HUDEP-2 (cell line): ENCODE measurements around the gene NRP1.

ENCODE experiments used
- DNase-seq, 76 experiments: peaks; one replicate each; lab custom pipeline; 2025; ENCODE audit not compliant: unreplicated experiment in 76 of 76; lab: John Stamatoyannopoulos, UW

NRP1 gene

DNA sequence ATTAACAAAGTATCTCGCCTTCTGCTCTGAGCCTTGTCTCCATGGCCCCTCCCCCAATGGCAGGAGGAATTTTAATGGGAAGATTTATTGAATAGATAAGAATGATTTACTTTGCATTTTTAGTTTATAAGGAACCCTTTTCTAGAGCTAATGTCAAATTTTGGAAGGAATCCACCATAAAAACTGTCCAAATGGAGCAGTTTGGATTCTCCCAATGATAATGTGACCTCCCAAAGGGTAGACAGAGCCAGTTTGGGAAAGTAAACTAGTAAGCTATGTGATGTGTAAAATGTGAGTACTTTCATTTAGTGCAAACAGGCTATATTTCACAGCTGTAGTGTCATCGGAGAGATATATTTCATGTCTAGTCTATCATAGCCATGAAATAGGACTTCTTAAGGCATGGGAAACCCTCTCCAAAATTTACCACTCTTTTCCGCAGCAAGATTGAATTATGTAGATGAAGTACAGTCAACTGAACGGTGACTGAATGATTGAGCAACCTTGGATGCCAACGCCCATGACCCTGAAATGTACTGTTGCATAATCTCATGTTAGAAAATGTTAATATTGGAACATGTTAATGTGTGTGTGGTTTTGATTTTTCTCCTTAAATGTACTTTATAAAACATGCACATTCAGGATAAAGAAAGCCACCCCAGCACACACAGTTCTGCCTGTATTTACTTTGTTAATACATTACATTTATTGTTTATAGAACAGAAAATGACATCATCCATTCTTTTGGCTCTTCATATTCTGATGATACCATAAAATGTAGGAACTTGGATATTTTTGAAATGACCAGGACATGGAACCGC lies 140.6 kb downstream of the NRP1 start:
- DNase-seq, result no peak

DNA sequence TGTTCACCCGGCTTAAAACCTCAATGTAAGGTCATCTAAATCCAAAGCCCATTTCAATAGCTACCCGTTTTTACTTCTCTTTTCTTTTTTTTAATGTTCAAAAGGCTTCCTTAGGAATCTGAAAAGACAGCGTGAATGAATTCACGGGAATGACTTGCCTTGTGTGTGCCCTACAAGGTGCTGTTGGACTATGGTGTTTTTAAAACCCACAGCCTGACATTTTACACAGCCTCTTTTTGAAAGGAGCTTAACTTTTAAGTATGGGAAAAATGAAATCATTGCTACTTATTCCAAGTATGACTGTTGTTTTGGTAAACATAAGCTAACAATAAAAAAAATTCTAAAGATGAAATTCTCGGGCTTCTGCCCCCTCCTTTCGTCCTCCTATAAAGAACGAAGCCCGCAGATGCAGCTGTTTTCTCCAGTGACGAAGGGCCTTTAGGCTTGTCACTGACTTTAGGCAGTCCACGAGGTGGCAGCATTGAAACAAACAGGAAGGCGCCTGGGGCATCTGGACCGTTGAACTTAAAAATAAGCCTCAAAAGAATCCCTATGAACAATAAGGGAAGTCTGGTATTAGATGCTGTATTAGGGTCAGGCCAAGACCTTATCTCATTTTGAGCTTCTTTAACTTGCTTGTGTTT lies 141.3 kb downstream of the NRP1 start:
- peak in 56 of 76 experiments; percentile 1 to 58 (median 26) for DNase-seq

DNA sequence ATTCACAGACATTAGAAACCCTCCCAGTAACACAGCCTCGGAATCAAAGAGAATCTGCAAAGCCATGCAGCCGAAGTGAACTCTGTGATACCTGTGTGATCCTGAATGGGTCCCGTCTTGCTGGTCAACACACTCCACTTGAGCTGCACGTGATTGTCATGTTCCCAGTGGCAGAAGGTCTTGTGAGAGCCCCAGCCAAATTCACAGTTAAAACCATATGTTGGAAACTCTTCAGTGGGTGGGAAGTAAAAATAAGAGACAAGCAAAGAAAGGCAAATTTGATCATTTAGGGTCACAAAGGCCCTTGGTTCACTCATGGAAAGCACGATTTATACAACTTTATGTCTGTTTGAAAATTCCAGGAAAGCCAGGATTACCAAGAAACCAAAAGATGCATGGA lies 142.3 kb downstream of the NRP1 start:
- no peak for DNase-seq

DNA sequence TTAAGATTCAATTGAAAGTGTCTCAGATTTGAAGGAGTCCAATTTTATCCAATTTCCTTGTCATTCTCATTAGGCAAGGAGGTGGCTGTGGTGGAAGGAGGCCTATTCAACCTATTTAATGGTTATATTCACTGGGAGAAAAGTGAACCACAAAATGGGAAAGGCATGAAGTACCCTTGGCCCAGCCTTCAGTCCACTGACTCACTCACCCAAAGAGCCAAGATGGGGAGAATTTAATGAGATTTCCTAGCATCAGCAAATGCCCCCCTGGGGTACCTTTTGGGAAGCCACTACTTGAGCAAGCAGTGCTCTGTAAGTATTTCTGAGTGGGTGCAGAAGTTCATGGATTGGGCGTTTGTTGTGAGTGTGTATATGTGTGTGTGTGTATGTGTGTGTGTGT lies 144.1 kb downstream of the NRP1 start:
- DNase-seq, result no peak

DNA sequence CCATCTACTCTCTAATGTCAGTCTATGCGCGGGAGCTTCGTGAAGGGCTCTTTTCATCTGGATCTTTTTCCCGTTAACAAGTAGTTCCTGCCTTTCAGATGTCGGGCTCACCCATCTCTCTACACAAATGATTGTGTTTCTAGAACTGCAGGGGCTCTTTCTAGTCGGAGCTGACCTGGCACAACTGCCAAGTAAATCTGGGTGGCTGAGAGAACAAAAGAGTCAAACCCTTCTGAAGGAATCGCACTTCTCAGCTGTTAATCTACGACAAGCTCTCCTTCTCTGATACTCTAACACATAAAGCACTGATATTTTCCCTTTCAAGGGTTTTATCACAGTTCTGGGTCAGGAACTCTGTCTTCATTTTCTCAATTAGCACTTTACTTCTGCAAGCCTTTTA lies 144.7 kb downstream of the NRP1 start:
- no peak for DNase-seq

DNA sequence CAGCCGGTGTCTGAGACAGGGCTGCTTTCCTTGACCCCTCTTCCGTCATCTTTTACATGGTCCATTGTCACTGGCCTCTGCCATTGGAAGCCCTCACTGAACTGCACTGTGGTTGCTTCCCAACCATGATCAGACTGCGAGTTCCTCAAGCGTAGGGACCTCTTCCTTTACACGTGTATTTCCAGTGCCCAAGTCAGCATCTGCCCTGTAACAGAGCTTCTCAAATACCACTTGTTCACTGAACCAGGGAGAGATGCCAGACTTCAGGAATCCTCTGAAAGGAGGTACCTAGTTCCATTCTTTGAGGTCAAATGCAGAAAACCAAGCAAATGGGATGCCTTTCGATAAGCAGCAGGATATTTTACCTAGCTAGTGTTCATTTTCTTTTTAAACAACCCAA lies 145.1 kb downstream of the NRP1 start:
- DNase-seq, result no peak

DNA sequence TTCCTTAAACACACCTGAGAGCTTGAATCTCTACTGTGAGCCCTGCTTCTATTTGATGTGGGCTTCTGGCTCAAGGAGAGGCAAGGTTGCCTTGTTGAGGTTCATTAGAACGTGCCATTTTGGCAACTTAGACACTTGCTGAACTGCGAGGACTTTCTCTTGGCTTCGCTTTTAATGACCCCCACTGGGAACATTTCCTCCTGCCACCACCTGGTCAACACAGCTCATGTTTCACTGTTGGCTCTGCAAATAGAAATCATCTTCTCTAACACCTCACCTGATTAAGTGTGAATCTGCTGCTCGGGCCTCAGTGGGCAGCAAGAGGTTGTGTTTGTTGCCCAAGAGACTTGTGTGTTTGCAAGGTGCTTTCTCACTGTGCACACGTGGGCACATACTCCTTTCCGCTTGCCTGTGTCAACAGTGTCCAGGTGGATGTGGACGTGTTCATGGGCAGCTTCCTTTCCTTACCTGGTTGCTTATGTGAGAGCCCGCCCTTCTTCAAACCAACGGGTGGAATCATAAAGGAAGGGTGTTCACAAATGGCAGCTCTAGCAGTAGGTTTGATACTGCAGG lies 147.0 kb downstream of the NRP1 start:
- no peak for DNase-seq

DNA sequence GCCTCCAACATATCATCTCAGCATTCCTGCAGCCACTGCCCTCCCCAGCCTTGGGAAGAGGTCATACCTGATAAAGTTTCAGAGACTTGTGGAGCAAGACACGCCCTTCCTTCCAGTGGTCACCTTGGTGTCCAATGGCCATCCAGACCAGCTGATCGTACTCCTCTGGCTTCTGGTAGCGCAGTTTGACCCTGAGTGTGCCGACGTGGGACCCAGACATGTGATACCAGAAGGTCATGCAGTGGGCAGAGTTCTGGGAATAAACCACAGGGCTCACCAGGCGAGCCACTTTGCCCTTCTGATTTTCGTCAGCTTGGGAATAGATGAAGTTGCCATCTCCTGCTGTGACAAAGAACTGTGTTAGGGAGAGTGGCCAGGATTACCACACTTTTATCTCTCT lies 148.3 kb downstream of the NRP1 start:
- DNase-seq, result no peak

DNA sequence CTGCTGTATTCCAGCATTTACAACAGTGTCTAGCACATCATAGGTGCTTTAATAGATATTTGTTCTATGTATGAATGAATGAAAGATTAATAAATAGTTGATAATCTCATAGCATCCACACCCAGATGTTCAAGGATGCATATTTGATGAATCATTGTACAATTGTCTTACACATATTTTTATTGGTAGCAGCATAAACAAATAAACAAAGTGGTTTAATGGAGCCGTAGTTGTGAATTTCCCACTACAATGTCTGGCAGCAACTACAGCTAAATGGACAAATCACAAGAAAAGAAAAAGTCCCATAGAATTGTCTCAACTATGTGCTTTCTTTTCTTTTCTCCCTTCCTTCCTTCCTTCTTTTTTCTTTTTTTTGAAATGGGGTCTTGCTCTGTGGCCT lies 150.8 kb downstream of the NRP1 start:
- no peak for DNase-seq

DNA sequence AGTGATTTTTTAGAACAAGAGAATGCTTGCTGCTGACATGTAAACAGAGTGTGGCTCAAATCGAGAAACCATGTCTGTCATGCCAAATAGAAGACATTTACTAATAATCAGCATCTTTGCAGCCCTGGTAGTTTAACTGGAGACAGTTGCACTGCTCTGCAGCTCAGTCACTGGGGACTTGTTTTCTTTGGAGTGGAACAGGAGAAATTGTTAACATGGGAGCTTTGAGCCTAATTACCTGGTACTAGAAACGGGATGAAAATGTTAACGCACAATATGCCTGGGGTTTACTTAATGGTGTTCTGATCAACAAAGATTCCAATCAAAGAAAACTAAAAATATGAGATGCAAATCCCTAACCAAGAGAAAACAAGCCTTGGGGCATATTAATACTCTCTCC lies 153.5 kb downstream of the NRP1 start:
- DNase-seq, result no peak

DNA sequence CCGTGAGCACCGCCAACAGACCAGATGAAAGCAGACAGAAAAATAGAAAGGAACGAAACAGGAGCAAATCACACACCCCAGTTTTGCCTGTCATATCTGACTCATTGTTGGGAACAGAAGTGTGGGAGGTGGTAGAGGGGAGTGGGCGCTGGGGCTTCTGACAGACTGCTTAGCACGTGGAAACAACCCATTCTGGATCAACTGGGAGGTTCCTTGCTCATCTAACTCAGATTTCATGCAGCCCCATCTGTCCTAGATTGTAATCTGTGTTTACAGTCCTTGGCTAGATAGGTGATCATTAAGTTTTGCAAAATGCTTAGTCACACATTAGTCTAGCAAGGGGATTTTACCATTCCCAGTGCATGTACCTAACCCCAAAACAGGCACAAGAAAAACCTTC lies 154.1 kb downstream of the NRP1 start:
- no peak for DNase-seq

DNA sequence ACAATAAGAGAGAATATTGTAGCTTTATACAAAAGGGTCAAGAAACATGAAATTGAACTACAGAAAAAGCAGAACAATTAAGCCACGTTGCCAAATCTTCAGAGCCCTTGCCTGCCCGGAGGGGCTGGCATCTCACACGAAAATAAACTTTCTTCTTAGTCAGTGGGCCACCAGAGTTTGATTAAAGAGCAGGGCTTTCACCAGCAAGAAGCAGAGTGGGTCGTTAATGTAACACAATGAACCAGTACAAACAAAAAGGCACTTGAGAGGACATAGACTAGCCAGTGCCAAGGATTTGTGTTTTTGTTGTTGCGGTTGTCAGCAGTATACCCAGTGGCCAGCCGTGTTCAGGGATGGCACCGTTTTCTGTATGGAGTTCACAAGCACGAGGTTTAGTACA lies 155.4 kb downstream of the NRP1 start:
- no peak for DNase-seq

DNA sequence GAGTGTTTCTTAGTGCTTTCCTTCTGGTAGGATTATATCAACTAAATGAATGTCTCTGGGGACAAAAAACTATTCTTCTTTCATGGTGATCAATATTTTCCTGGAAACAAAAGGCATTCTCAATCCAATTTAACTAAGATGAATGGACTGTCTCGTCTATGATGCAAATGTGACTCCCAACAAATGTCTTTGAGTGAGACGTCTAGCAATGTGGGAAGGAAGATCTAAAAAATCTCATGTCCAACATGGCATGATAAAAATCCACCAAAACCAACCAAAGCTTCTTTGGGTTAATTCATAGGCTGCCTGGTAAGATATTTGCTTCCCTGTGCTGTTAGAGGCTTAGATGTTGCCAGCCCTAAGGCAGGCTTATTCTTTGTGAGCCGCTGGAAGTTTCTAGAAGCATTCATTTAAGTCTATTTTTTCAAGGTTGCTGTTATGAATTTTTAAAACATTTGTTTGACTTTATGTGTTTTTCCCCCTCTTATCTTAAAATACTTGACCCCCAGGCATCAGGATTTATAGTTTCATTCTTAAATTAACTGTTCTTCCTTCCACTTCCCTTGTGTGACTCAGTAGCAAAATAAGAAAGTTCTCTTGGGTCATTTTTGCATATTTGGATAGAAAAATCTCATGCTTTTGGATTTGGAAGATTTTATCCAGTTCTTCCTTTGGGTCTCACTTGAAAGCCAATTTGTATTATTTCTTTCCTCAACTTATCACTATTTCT lies 156.3 kb downstream of the NRP1 start:
- DNase-seq, result no peak

DNA sequence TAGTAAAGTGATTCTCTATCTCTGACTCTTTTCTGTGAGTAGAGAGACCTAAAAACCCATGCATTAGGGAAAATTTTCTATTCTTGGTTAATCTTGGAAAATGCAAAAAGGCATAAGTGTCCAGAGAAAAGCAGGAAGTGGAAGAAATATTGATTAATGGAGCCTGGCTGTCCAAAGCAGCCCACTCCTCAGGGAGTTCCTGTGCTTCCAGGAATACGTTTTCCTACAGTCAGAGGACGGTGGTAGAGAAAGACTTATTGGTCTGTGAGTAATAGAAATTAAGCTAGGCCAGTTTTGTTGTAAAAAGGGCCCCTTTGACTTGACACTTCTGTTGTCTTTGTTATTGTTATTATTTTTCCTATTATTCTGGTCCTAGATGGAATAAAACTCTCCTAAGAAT lies 157.8 kb downstream of the NRP1 start:
- no peak for DNase-seq

DNA sequence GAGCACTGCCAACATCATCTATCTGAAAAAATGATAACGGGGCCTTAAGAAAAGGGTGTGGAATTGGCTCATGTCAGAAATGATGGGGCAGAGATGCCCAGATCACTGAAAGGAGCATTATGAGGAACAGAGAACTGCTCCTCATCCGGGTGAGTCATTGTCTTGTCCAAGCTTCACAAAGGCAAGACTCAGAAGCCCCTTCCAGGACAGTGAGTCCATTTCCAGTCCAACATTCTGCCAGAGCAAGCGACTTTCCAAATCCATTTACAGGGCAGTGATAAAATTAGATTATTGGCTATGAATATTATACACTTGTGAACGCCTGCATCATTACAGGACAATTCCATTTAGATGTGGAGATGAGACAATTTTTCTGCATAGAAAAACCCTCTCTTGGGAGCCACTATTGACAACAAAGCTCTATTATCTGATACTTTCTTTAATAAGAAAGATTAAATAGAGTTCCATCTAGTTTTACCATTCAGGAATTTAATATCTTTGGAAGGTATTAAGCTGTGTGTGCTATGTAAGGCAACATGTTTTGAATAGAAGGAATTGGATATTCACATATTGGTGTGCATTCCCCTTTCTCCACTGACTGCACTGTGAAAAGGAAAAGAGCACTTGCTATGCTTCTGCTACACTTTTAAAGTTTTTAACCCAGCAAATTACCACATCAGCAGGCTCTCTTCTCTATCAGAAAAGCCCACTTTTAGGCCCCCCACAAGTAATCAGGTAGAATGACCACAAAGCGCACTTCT lies 159.6 kb downstream of the NRP1 start:
- DNase-seq, result no peak

DNA sequence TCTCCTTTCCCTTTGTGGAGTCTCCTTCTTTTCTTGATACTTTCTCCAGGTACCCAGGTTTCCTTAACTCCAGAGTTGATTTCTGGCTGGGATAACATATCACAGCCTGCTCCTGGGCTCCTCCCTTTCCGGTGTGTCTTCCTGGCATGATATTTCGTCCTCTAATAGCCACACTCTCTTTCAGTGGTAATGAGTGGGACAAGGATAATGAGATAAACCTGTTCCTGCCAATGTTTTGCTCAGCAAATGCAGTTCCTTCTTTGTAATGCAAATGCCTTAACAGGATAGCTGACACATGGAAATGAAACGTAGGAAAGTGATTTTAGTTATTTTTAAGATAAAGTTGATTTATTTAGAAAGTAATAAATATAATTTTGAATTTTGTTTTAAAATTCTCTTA lies 168.6 kb downstream of the NRP1 start:
- DNase-seq, result no peak

DNA sequence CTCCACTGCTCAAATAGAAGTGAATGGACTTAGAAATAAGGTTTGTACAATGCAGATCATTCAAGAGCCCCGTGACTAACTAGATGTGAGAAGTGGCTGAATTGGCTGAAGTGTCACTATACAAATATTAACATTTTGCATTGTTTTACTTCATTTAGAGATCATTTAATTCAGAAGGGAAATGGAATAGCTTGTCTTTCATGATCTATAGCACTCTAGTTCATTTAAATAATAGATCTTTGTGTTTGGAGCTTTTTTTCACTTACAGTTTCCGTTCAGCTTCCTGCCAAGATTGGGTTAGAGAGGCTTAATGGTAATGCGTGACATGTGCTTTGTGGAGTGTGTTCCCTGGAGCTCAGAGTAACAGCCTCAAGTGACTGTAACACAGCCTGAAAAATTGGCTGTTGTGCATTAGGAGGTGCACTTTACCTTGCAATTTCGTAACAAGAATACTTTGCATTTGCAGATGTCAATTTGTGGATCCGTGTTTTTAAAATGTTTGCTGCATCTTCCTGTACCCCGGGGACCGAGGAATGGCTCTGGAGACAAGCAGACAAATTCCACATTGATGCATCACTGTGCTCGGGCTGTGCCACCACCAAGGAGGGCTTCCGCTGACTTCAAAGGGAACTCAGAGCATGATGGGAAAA lies 170.3 kb downstream of the NRP1 start:
- DNase-seq, result no peak

DNA sequence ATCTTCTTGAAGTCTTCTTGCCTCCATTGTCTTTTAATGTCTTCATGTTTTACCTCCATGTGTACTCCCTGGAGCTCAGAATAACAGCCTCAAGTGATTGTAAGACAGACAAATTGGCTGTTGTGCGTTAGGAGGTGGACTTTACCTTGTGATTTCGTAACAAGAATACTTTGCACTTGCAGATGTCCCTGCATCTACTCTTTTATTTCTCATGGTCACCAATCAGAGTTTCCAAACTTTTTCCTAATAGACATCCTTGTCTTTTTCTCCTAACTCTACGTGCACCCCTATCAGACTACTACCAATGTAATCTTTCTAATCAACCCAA lies 172.3 kb downstream of the NRP1 start:
- no peak for DNase-seq

DNA sequence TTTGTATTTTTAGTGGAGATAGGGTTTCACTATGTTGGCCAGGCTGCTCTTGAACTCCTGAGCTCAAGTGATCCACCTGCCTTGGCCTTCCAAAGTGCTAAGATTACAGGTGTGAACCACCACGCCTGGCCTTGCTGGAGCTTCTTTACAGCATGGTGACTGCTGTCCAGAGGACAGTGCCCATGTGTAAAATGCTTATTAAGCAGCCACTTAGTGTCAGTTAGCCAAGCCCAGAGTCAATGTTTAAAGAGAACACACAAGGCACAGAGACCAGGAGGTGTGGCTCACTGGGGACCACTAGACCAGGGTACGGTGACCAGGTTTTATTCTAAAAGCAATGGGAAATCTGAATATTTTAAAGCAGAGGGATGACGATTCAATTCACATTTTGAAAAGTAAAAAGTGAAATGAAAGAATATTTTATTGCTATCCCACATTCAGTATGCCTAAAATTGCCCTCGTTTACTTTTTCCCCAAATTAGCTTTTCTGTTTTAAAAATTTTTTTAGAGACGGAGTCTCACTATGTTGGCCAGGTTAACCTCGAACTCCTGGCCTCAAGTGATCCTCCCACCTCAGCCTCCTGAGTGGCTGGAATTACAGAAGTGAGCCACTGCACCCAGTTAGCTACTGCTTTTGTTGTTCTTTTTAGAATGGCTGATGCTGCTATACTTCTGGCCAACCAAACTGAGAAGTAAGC lies 172.8 kb downstream of the NRP1 start:
- DNase-seq, result no peak

DNA sequence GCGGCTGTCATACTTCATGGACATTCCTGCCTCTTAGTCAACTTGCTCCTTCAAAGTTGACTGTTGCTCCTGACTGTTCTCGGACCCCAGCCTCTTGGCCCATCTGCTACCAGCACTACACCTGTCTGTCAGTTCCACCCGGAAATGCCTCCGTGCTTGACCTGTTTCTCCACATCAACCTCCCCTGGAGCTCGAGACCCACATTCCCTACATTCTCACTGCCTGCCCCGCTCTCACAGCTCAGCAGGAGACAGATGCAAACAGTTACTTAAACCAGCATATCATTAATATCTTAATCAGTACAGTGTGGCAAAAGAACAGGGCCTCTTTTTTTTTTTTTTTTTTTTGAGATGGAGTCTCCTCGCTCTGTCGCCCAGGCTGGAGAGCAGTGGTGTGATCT lies 174.3 kb downstream of the NRP1 start:
- DNase-seq, result no peak
